Suprapubic skin (tissue), 4 donors: ENCODE results near the gene CD36. TPM values are rescaled to one million over a fixed set of nuclear protein-coding genes. Genes with fewer than 3 reads are reported as not detected.

Experiments
- DNase-seq, 2 donors: peaks; one replicate each; pipeline ENCODE4 v3.0.0-alpha.2; 2019; ENCODE audit warnings: low spot score in 2 of 2
- H3K27ac ChIP-seq: fragments of 200-600 bp; sonication (generic); one replicate; pipeline ENCODE4 v1.5.1; 2019
- H3K27me3 ChIP-seq: fragments of 200-600 bp; sonication (generic); one replicate; pipeline ENCODE4 v1.5.1; 2019
- H3K36me3 ChIP-seq: fragments of 200-600 bp; sonication (generic); one replicate; pipeline ENCODE4 v1.5.1; 2019
- H3K4me1 ChIP-seq: fragments of 200-600 bp; sonication (generic); one replicate; pipeline ENCODE4 v1.5.1; 2019
- H3K4me3 ChIP-seq: fragments of 200-600 bp; sonication (generic); one replicate; pipeline ENCODE4 v1.5.1; 2019; ENCODE audit warnings: mild to moderate bottlenecking
- H3K9me3 ChIP-seq: fragments of 200-600 bp; sonication (generic); one replicate; pipeline ENCODE4 v1.5.1; 2019
- CTCF ChIP-seq, 2 donors: fragments of 200-600 bp in 1 of 2; fragments of 450-650 bp in 1 of 2; sonication (generic) in 1 of 2; IDR thresholded peaks; one replicate each; pipeline ENCODE4 v1.5.1; 2016 to 2019; ENCODE audit warnings: antibody characterized with exemption in 2 of 2, mild to moderate bottlenecking in 1 of 2, moderate library complexity in 1 of 2
- EP300 ChIP-seq: sonication (generic); formaldehyde crosslinking; IDR thresholded peaks from one replicate; pipeline ENCODE4 v1.6.1; 2017; ENCODE audit warnings: antibody characterized with exemption
- POLR2A ChIP-seq, 2 donors: fragments of 450-650 bp; IDR thresholded peaks; one replicate each; pipeline ENCODE4 v1.6.1; 2017; ENCODE audit warnings: antibody characterized with exemption in 2 of 2, mild to moderate bottlenecking in 2 of 2, moderate library complexity in 2 of 2
- POLR2AphosphoS5 ChIP-seq, 3 donors: sonication (generic); formaldehyde crosslinking; IDR thresholded peaks; one replicate each; pipeline ENCODE4 v1.6.1; 2017; ENCODE audit warnings: antibody characterized with exemption in 3 of 3
- WGBS: methylation state at CpG from one replicate; pipeline ENCODE4 v1.1.5; 2018; 5-methylcytosine and 5-hydroxymethylcytosine counted together
- total RNA-seq, 4 donors: library from RNA; depleted of rRNA; stranded (reverse); fragments of >200 nt; gene quantifications; one replicate each; pipeline ENCODE4 v1.1.0, GENCODE V29; 2016

Gene CD36
- total RNA-seq, 4 donors from 2014 or later, result 47.9 to 154 (median 76.6) TPM

- 92% methylated on average over 8 of the region's 8 CpGs for WGBS
- Histone ChIP-seq H3K27ac (no peak overlapping the region), H3K36me3 (no peaks in the 10 kb centered on the region), H3K9me3 (peaks cover under 1% of the 10 kb centered on the region), H3K4me1 (no peaks in the 10 kb centered on the region), H3K4me3 (no peak overlapping the region), H3K27me3 (no peaks in the 10 kb centered on the region)
- TF ChIP-seq POLR2A (IDR thresholded peaks at IDR 0.05) (no peak), CTCF (IDR thresholded peaks at IDR 0.05) (no peak), EP300 (no peak), POLR2AphosphoS5 (IDR thresholded peaks at IDR 0.05) (no peak)
- DNase-seq, result no peak
Observed at GRCh38 chr7:80678707-80679106, 40.3 kb downstream of the CD36 start.

GRCh38 chr7:80679921-80680907 lies 41.8 kb downstream of the CD36 start:
- no peak overlapping the region for H3K27ac ChIP-seq
- H3K4me1 ChIP-seq, result no peaks in the 10 kb centered on the region
- H3K4me3 ChIP-seq, result no peak overlapping the region
- TF ChIP-seq POLR2A (IDR thresholded peaks at IDR 0.05), result no peak
- TF ChIP-seq EP300, result no peak
- no peak for TF ChIP-seq POLR2AphosphoS5 (IDR thresholded peaks at IDR 0.05)
- no peak for TF ChIP-seq CTCF (IDR thresholded peaks at IDR 0.05)
- no peak for DNase-seq
- peaks cover 4% of the 10 kb centered on the region for H3K9me3 ChIP-seq
- H3K36me3 ChIP-seq, result no peaks in the 10 kb centered on the region
- WGBS, result 76% methylated on average over 10 of the region's 10 CpGs
- no peaks in the 10 kb centered on the region for H3K27me3 ChIP-seq

- no peak for DNase-seq
- TF ChIP-seq CTCF (IDR thresholded peaks at IDR 0.05), result peak in 1 of 2 donors; percentile 24
- TF ChIP-seq POLR2AphosphoS5 (IDR thresholded peaks at IDR 0.05), result no peak
- H3K4me1 ChIP-seq, result no peaks in the 10 kb centered on the region
- H3K27ac ChIP-seq, result no peak overlapping the region
- no peaks in the 10 kb centered on the region for H3K27me3 ChIP-seq
- no peak overlapping the region for H3K4me3 ChIP-seq
- H3K9me3 ChIP-seq, result peaks cover 4% of the 10 kb centered on the region
- no peaks in the 10 kb centered on the region for H3K36me3 ChIP-seq
Observed at GRCh38 chr7:80681272-80681885, 42.9 kb downstream of the CD36 start.

- no peak for TF ChIP-seq CTCF (IDR thresholded peaks at IDR 0.05)
- TF ChIP-seq EP300, result no peak
- no peak for TF ChIP-seq POLR2AphosphoS5 (IDR thresholded peaks at IDR 0.05)
- TF ChIP-seq POLR2A (IDR thresholded peaks at IDR 0.05), result no peak
- Histone ChIP-seq H3K36me3 (no peaks in the 10 kb centered on the region), H3K9me3 (peaks cover 4% of the 10 kb centered on the region), H3K27me3 (no peaks in the 10 kb centered on the region), H3K4me1 (no peaks in the 10 kb centered on the region), H3K4me3 (no peak overlapping the region), H3K27ac (no peak overlapping the region)
- DNase-seq, result no peak
- WGBS, result 89% methylated on average over 19 of the region's 19 CpGs
Observed at GRCh38 chr7:80682744-80683143, 44.3 kb downstream of the CD36 start.

GRCh38 chr7:80686576-80686975 lies 48.1 kb downstream of the CD36 start:
- no peak for DNase-seq
- Histone ChIP-seq H3K27ac (no peak overlapping the region), H3K36me3 (no peaks in the 10 kb centered on the region), H3K27me3 (peaks cover 2% of the 10 kb centered on the region), H3K9me3 (peaks cover 4% of the 10 kb centered on the region), H3K4me3 (no peak overlapping the region), H3K4me1 (no peaks in the 10 kb centered on the region)
- 91% methylated on average over 2 of the region's 2 CpGs for WGBS
- TF ChIP-seq EP300 (no peak), POLR2A (IDR thresholded peaks at IDR 0.05) (no peak), CTCF (IDR thresholded peaks at IDR 0.05) (no peak), POLR2AphosphoS5 (IDR thresholded peaks at IDR 0.05) (no peak)
